ENCODE results near the gene RORB.

The RORB gene

GRCh38 chr9:74554751-74555419 lies 57.8 kb downstream of the RORB start:
- H3K36me3 ChIP-seq (replicated peaks) = no peaks in the 10 kb centered on the region
- no peak overlapping the region for H3K4me3 ChIP-seq (ENCODE audit: low read depth, low read length)
- no peak for TF ChIP-seq CTCF (IDR thresholded peaks at IDR 0.05; ENCODE audit: low read depth, low read length, missing control alignments)
- no peak for DNase-seq
- H3K27me3 ChIP-seq (replicated peaks) = no peaks in the 10 kb centered on the region
- in situ Hi-C loops (cut with HindIII; ENCODE audit: low pct_ligation_motif_present, low sequenced_read_pairs) = no loop called here
- no peak overlapping the region for H3K27ac ChIP-seq

- DNase-seq = no peak
- Histone ChIP-seq H3K4me3 (ENCODE audit: low read depth, low read length) (no peak overlapping the region), H3K27me3 (replicated peaks) (no peaks in the 10 kb centered on the region), H3K36me3 (replicated peaks) (no peaks in the 10 kb centered on the region), H3K27ac (no peak overlapping the region)
- in situ Hi-C loops (cut with HindIII; ENCODE audit: low pct_ligation_motif_present, low sequenced_read_pairs) = no loop called here
- no peak for TF ChIP-seq CTCF (IDR thresholded peaks at IDR 0.05; ENCODE audit: low read depth, low read length, missing control alignments)
These were observed 58.4 kb downstream of the RORB start for GRCh38 chr9:74555565-74555964.

GRCh38 chr9:74556685-74557084 lies 59.5 kb downstream of the RORB start:
- H3K27ac ChIP-seq = no peak overlapping the region
- TF ChIP-seq CTCF (IDR thresholded peaks at IDR 0.05; ENCODE audit: low read depth, low read length, missing control alignments) = no peak
- no peak for DNase-seq
- no peaks in the 10 kb centered on the region for H3K27me3 ChIP-seq (replicated peaks)
- in situ Hi-C loops (cut with HindIII; ENCODE audit: low pct_ligation_motif_present, low sequenced_read_pairs) = no loop called here
- no peaks in the 10 kb centered on the region for H3K36me3 ChIP-seq (replicated peaks)
- no peak overlapping the region for H3K4me3 ChIP-seq (ENCODE audit: low read depth, low read length)

- Histone ChIP-seq H3K27ac (no peak overlapping the region), H3K4me3 (ENCODE audit: low read depth, low read length) (no peak overlapping the region), H3K27me3 (replicated peaks) (no peaks in the 10 kb centered on the region), H3K36me3 (replicated peaks) (no peaks in the 10 kb centered on the region)
- TF ChIP-seq CTCF (IDR thresholded peaks at IDR 0.05; ENCODE audit: low read depth, low read length, missing control alignments) = no peak
- DNase-seq = no peak
- in situ Hi-C loops (cut with HindIII; ENCODE audit: low pct_ligation_motif_present, low sequenced_read_pairs) = no loop called here
These were observed 60.4 kb downstream of the RORB start for GRCh38 chr9:74557571-74557970.

- no peak overlapping the region for H3K4me3 ChIP-seq (ENCODE audit: low read depth, low read length)
- H3K36me3 ChIP-seq (replicated peaks) = no peaks in the 10 kb centered on the region
- TF ChIP-seq CTCF (IDR thresholded peaks at IDR 0.05; ENCODE audit: low read depth, low read length, missing control alignments) = no peak
- H3K27ac ChIP-seq = no peak overlapping the region
- no peak for DNase-seq
- in situ Hi-C loops (cut with HindIII; ENCODE audit: low pct_ligation_motif_present, low sequenced_read_pairs) = no loop called here
- no peaks in the 10 kb centered on the region for H3K27me3 ChIP-seq (replicated peaks)
These were observed 65.5 kb downstream of the RORB start for GRCh38 chr9:74562611-74563010.

Measured in brain microvascular endothelial cell (primary cell).